Upper lobe of left lung (tissue), 6 donors: ENCODE data around the gene SMYD3. TPM values are rescaled to one million over a fixed set of nuclear protein-coding genes. Genes with fewer than 3 reads are reported as not detected.

Source experiments
- ATAC-seq, 2 donors: fragments of 200-7000 bp; cut with Tn5 transposase; one replicate each; pipeline ENCODE4 v1.9.1; 2022; ENCODE audit warnings: mild to moderate bottlenecking in 2 of 2, moderate library complexity in 2 of 2; ENCODE audit not compliant: low FRiP score in 2 of 2
- DNase-seq, 2 donors: peaks; one replicate each; pipeline ENCODE4 v3.0.0-alpha.2; 2019 to 2020
- H3K27ac ChIP-seq, 4 donors: fragments of 200-600 bp; sonication (generic); one replicate each; pipeline ENCODE4 v1.5.1; 2016 to 2019
- H3K27me3 ChIP-seq, 4 donors: fragments of 200-600 bp; sonication (generic); one replicate each; pipeline ENCODE4 v1.5.1; 2017 to 2019
- H3K36me3 ChIP-seq, 4 donors: fragments of 200-600 bp; sonication (generic); one replicate each; pipeline ENCODE4 v1.5.1; 2016 to 2019
- H3K4me1 ChIP-seq, 4 donors: fragments of 200-600 bp; sonication (generic); one replicate each; pipeline ENCODE4 v1.5.1; 2018 to 2019
- H3K4me3 ChIP-seq, 4 donors: fragments of 200-600 bp; sonication (generic); one replicate each; pipeline ENCODE4 v1.5.1; 2017 to 2019; ENCODE audit warnings: mild to moderate bottlenecking in 2 of 4, moderate library complexity in 1 of 4
- H3K9me3 ChIP-seq, 4 donors: fragments of 200-600 bp; sonication (generic); one replicate each; pipeline ENCODE4 v1.5.1; 2018 to 2019
- EP300 ChIP-seq, 4 donors: sonication (generic); formaldehyde crosslinking; IDR thresholded peaks; one replicate each; pipeline ENCODE4 v1.5.1; 2017; ENCODE audit warnings: antibody characterized with exemption in 4 of 4, control low read depth in 2 of 4
- POLR2A ChIP-seq, 4 donors: fragments of 450-650 bp; IDR thresholded peaks; one replicate each; pipeline ENCODE4 v1.5.1; 2016 to 2017; ENCODE audit warnings: antibody characterized with exemption in 4 of 4, mild to moderate bottlenecking in 2 of 4
- POLR2AphosphoS5 ChIP-seq, 2 donors: sonication (generic); formaldehyde crosslinking; IDR thresholded peaks; one replicate each; pipeline ENCODE4 v1.5.1; 2017; ENCODE audit warnings: antibody characterized with exemption in 2 of 2
- WGBS, 2 donors: methylation state at CpG; one replicate each; pipeline ENCODE4 v1.1.5; 2017 to 2018; 5-methylcytosine and 5-hydroxymethylcytosine counted together
- total RNA-seq, 6 donors: library from RNA; depleted of rRNA in 4 of 6; stranded (reverse); fragments of >200 nt in 4 of 6; gene quantifications; one replicate each; pipeline versions ENCODE4 v1.1.0 to v1.2.1, GENCODE V29; 2016 to 2021
- TF ChIP-seq, protein P1 (sequence below), 6 experiments: fragments of 450-650 bp in 4 of 6; fragments of 200-600 bp in 2 of 6; sonication (generic) in 2 of 6; IDR thresholded peaks; one replicate each; pipeline ENCODE4 v1.5.1; 2016 to 2019; ENCODE audit warnings: antibody characterized with exemption in 6 of 6
- donor health status: DM: no; HTN: no; CAD: no; lungs with moderate emphysema.
- donor health status: DM: no; HTN: yes; CAD: no; lungs with severe emphysema.

SMYD3 gene
- total RNA-seq, 6 donors from 2014 or later = 22.7 to 109 (median 34.0) TPM

- DNase-seq = peak in 1 of 2 donors; percentile 27
- no peak for ATAC-seq
- Histone ChIP-seq H3K27me3 (no peaks in the 10 kb centered on the region), H3K9me3 (no peaks in the 10 kb centered on the region), H3K4me1 (no peaks in the 10 kb centered on the region), H3K4me3 (no peak overlapping the region), H3K27ac (no peak overlapping the region), H3K36me3 (no peaks in the 10 kb centered on the region)
- 89 to 94% methylated on average over 8 of the region's 8 CpGs for WGBS, 2 donors
- no peak for TF ChIP-seq EP300 (IDR thresholded peaks at IDR 0.05)
- TF ChIP-seq, protein P1, sequence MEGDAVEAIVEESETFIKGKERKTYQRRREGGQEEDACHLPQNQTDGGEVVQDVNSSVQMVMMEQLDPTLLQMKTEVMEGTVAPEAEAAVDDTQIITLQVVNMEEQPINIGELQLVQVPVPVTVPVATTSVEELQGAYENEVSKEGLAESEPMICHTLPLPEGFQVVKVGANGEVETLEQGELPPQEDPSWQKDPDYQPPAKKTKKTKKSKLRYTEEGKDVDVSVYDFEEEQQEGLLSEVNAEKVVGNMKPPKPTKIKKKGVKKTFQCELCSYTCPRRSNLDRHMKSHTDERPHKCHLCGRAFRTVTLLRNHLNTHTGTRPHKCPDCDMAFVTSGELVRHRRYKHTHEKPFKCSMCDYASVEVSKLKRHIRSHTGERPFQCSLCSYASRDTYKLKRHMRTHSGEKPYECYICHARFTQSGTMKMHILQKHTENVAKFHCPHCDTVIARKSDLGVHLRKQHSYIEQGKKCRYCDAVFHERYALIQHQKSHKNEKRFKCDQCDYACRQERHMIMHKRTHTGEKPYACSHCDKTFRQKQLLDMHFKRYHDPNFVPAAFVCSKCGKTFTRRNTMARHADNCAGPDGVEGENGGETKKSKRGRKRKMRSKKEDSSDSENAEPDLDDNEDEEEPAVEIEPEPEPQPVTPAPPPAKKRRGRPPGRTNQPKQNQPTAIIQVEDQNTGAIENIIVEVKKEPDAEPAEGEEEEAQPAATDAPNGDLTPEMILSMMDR (IDR thresholded peaks at IDR 0.05) = no peak
- no peak for TF ChIP-seq POLR2A (IDR thresholded peaks at IDR 0.05)
- TF ChIP-seq POLR2AphosphoS5 (IDR thresholded peaks at IDR 0.05) = no peak
Observed at GRCh38 chr1:246169486-246169885, 337.6 kb downstream of the SMYD3 start.

GRCh38 chr1:246169019-246169418, 338.1 kb downstream of the SMYD3 start:
- H3K27ac ChIP-seq = no peak overlapping the region
- ATAC-seq (no peak), DNase-seq (no peak)
- no peak overlapping the region for H3K4me3 ChIP-seq
- no peaks in the 10 kb centered on the region for H3K27me3 ChIP-seq
- no peak for TF ChIP-seq POLR2A (IDR thresholded peaks at IDR 0.05)
- H3K9me3 ChIP-seq = no peaks in the 10 kb centered on the region
- H3K4me1 ChIP-seq = no peaks in the 10 kb centered on the region
- H3K36me3 ChIP-seq = no peaks in the 10 kb centered on the region
- WGBS, 2 donors = 83 to 89% methylated on average over 5 of the region's 5 CpGs

DNA sequence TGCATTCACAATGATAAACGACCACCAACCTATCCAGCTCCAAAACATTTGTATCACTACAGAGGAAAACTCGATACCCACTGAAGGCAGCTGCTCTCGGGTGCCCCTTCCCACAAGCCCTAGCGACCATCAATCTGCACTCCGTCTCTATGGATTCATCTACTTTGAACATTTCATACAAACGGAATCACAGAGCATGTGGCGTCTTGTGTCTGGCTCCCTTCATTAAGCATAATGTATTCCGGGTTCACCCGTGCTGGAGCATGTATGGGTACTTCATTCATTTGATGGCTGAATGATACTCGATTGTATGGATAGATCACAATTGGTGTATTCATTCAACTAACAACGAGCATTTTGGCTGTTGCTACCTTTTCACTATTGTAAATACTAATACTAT, 340.2 kb downstream of the SMYD3 start:
- no peak for DNase-seq
- WGBS, 2 donors = 86 to 90% methylated on average over 11 of the region's 11 CpGs
- Histone ChIP-seq H3K9me3 (no peaks in the 10 kb centered on the region), H3K4me3 (no peak overlapping the region), H3K36me3 (no peaks in the 10 kb centered on the region), H3K4me1 (no peaks in the 10 kb centered on the region), H3K27me3 (no peaks in the 10 kb centered on the region), H3K27ac (no peak overlapping the region)
- TF ChIP-seq POLR2AphosphoS5 (IDR thresholded peaks at IDR 0.05) (no peak), POLR2A (IDR thresholded peaks at IDR 0.05) (no peak), EP300 (IDR thresholded peaks at IDR 0.05) (no peak)
- TF ChIP-seq, protein P1 (IDR thresholded peaks at IDR 0.05) = no peak
- peak in 1 of 2 donors; percentile 8 for ATAC-seq

DNA sequence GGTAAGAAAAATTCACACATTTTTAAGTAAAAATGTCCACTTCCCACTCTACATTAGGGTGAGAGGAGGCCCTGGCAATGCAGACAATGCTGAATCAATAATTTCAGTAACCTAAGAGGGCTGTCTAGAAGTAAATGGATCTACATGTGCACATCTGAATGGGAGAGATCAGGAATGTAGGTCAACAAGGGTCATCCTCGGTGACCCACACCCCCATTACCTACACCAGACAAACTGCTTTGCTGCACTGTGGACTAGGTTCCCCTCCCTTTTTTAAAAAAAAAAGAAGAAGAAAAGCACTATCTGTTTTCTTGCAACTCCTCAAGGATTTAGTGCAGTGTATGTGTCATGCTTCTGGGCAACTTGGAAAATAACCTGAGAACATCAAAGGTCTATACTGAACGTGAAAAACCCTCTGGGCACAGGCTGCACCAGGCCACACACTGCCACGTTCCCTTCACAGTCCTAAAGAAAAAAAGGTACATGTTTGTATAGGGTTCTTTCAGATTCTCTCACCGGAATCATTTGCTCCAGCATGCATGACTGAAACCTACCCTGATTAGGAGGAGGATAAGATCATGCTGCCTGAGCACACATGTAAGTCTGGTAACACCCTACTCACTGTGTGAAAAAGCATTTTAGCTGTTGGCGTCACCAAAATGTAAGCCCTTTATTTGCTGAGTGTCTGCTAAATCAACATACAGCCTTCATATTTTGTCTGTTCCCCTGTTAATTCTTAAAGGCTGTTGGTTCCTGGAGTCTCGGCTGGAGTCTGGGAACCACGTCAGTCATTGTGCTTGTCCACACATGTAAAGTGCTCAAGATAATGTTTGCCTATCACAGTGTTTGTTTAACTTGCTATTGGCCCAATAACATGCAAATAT, 341.0 kb downstream of the SMYD3 start:
- peak; percentile 39 to 60 for ATAC-seq
- DNase-seq = peak in 1 of 2 donors; percentile 35
- WGBS, 2 donors = 67 to 81% methylated on average over 7 of the region's 7 CpGs

GRCh38 chr1:246164764-246165163, 342.3 kb downstream of the SMYD3 start:
- H3K27ac ChIP-seq = no peak overlapping the region
- TF ChIP-seq POLR2AphosphoS5 (IDR thresholded peaks at IDR 0.05) (no peak), EP300 (IDR thresholded peaks at IDR 0.05) (no peak), POLR2A (IDR thresholded peaks at IDR 0.05) (no peak)
- TF ChIP-seq, protein P1 (IDR thresholded peaks at IDR 0.05) = no peak
- no peaks in the 10 kb centered on the region for H3K4me1 ChIP-seq
- DNase-seq (no peak), ATAC-seq (no peak)
- no peaks in the 10 kb centered on the region for H3K36me3 ChIP-seq
- no peak overlapping the region for H3K4me3 ChIP-seq
- 88 to 89% methylated on average over 9 of the region's 9 CpGs for WGBS, 2 donors
- no peaks in the 10 kb centered on the region for H3K9me3 ChIP-seq
- H3K27me3 ChIP-seq = no peaks in the 10 kb centered on the region

More for the DNA sequence above, 341.0 kb downstream of the SMYD3 start:
- Histone ChIP-seq H3K9me3 (no peaks in the 10 kb centered on the region), H3K27me3 (no peaks in the 10 kb centered on the region), H3K27ac (no peak overlapping the region), H3K36me3 (no peaks in the 10 kb centered on the region), H3K4me1 (no peaks in the 10 kb centered on the region), H3K4me3 (no peak overlapping the region)
- TF ChIP-seq POLR2A (IDR thresholded peaks at IDR 0.05) (no peak), EP300 (IDR thresholded peaks at IDR 0.05) (no peak), POLR2AphosphoS5 (IDR thresholded peaks at IDR 0.05) (no peak)
- TF ChIP-seq, protein P1 (IDR thresholded peaks at IDR 0.05) = no peak
